Gastrocnemius medialis (tissue), 4 donors: ENCODE data around the gene MTCL1. TPM values are rescaled to one million over a fixed set of nuclear protein-coding genes. Genes with fewer than 3 reads are reported as not detected.

Source experiments
- ATAC-seq, 2 donors: fragments of 150-250 bp; one replicate each; pipeline ENCODE4 v1.9.1; 2016
- DNase-seq, 2 donors: peaks; one replicate each; pipeline ENCODE4 v3.0.0-alpha.2; 2019
- H3K27ac ChIP-seq, 4 donors: fragments of 200-600 bp; sonication (generic); 1 replicate in 1 of 4; 2 replicates in 3 of 4; pipeline ENCODE4 v1.5.1; 2016 to 2018; ENCODE audit warnings: mild to moderate bottlenecking in 2 of 4, moderate library complexity in 1 of 4
- H3K27me3 ChIP-seq, 3 donors: fragments of 200-600 bp; sonication (generic) in 2 of 3; 1 replicate in 1 of 3; 2 replicates in 2 of 3; pipeline versions ENCODE4 v1.5.1 to v1.6.0; 2016 to 2019; ENCODE audit warnings: mild to moderate bottlenecking in 1 of 3, moderate library complexity in 1 of 3
- H3K36me3 ChIP-seq, 2 donors: fragments of 200-600 bp; sonication (generic) in 1 of 2; one replicate each; pipeline ENCODE4 v1.5.1; 2017 to 2018
- H3K4me1 ChIP-seq, 2 donors: fragments of 200-600 bp; sonication (generic) in 1 of 2; one replicate each; pipeline ENCODE4 v1.5.1; 2016 to 2017; ENCODE audit warnings: mild to moderate bottlenecking in 2 of 2
- H3K4me3 ChIP-seq, 4 donors: fragments of 200-600 bp; sonication (generic) in 3 of 4; 1 replicate in 1 of 4; 2 replicates in 3 of 4; pipeline ENCODE4 v1.5.1; 2016 to 2019; ENCODE audit warnings: mild to moderate bottlenecking in 2 of 4
- H3K9me3 ChIP-seq, 3 donors: fragments of 200-600 bp; sonication (generic) in 2 of 3; 1 replicate in 1 of 3; 2 replicates in 2 of 3; pipeline ENCODE4 v1.5.1; 2016 to 2019
- POLR2A ChIP-seq, 2 donors: fragments of 450-650 bp; IDR thresholded peaks; one replicate each; pipeline ENCODE4 v1.6.1; 2017; ENCODE audit warnings: antibody characterized with exemption in 2 of 2, mild to moderate bottlenecking in 2 of 2, moderate library complexity in 2 of 2
- in situ Hi-C, 4 donors: fragments of 200-750 bp; cut with MboI; loops; one replicate each; pipeline versions ENCODE4 v1.15.0 to v1.8.0; 2017; ENCODE audit warnings: low sequenced_read_pairs in 4 of 4
- intact Hi-C: fragments of 100-400 bp; cut with DNase I; formaldehyde crosslinking; loops from one replicate; pipeline ENCODE4 v1.15.1; 2023; ENCODE audit warnings: low total_unique reads
- total RNA-seq, 4 donors: library from RNA; depleted of rRNA; stranded (reverse); fragments of >200 nt; gene quantifications; one replicate each; pipeline versions ENCODE4 v1.1.0 to v1.2.3, GENCODE V29; 2016
- TF ChIP-seq, protein P1 (sequence below), 5 experiments: fragments of 450-650 bp in 3 of 5; fragments of 200-600 bp in 2 of 5; sonication (generic) in 2 of 5; IDR thresholded peaks in 4 of 5; conservative IDR thresholded peaks in 1 of 5; 1 replicate in 4 of 5; 2 replicates in 1 of 5; pipeline ENCODE4 v1.5.1; 2016 to 2019; ENCODE audit warnings: antibody characterized with exemption in 5 of 5, mild to moderate bottlenecking in 3 of 5, moderate library complexity in 3 of 5

Gene MTCL1
- total RNA-seq, 4 donors from 2014 or later, result 2.0 to 8.6 (median 3.5) TPM

DNA sequence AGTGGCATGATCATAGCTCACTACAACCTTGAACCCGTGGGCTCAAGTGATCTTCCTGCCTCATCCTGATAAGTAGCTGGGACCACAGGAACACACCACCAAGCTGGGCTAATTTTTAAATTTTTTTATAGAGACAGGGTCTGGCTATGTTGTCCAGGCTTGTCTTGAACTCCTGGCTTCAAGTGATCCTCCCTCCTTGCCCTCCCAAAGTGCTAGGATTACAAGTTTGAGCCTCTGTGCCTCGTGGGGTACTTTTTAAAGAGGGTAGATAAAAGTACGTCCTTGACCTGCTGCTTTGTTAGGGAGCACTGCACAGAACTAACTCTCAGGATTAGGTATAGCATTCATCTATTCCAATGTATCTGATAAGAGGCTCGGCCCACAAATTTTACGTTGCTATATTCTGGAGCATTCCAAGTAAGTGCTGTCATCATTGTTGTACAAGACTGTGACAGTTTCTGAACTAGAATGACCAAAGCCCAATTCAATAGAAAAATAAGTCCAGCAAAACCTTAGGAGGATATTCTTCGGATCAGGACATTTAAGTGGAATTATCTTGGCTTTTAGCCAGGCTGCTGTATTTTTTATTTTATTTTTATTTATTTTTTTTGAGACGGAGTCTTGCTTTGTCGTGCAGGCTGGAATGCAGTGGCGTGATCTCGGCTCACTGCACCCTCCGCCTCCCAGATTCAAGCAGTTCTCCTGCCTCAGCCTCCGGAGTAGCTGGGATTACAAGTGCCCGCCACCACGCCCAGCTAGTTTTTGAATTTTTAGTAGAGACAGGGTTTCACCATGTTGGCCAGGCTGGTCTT, 4.1 kb downstream of the MTCL1 start:
- in situ Hi-C loops (no loop called here), intact Hi-C loops (loop anchor here (5.0 kb wide), 1 partner anchor 428 kb away; the partner anchor contains the start of gene ANKRD12)
- H3K27ac ChIP-seq, result no peak overlapping the region
- DNase-seq, result no peak
- peaks cover 8 to 9% of the 10 kb centered on the region in 2 donors for H3K4me1 ChIP-seq
- no peaks in the 10 kb centered on the region for H3K36me3 ChIP-seq
- no peak overlapping the region for H3K4me3 ChIP-seq
- no peaks in the 10 kb centered on the region for H3K27me3 ChIP-seq
- no peak for TF ChIP-seq POLR2A (IDR thresholded peaks at IDR 0.05)
- TF ChIP-seq, protein P1, sequence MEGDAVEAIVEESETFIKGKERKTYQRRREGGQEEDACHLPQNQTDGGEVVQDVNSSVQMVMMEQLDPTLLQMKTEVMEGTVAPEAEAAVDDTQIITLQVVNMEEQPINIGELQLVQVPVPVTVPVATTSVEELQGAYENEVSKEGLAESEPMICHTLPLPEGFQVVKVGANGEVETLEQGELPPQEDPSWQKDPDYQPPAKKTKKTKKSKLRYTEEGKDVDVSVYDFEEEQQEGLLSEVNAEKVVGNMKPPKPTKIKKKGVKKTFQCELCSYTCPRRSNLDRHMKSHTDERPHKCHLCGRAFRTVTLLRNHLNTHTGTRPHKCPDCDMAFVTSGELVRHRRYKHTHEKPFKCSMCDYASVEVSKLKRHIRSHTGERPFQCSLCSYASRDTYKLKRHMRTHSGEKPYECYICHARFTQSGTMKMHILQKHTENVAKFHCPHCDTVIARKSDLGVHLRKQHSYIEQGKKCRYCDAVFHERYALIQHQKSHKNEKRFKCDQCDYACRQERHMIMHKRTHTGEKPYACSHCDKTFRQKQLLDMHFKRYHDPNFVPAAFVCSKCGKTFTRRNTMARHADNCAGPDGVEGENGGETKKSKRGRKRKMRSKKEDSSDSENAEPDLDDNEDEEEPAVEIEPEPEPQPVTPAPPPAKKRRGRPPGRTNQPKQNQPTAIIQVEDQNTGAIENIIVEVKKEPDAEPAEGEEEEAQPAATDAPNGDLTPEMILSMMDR (IDR thresholded peaks at IDR 0.05 in 4 of 5, conservative IDR thresholded peaks at IDR 0.05 in 1 of 5), result no peak
- H3K9me3 ChIP-seq, result no peaks in the 10 kb centered on the region
- no peak for ATAC-seq

DNA sequence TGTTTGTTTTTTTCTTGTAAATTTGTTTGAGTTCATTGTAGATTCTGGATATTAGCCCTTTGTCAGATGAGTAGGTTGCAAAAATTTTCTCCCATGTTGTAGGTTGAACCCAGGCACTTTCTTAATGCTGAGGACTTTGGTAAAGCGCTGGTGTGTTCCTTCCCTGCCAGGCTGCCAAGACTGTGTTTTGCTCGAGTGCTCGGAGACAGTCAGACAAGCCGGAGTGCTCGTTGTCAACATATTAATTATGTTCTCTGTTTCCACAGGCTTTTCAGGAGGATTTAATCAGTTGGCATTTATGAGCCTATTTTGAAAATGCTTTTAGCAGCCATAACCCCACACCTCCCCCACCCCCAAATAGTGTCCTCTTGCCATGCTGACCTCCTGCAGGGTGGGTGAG, 6.4 kb downstream of the MTCL1 start:
- no peak overlapping the region for H3K4me3 ChIP-seq
- no peak overlapping the region for H3K27ac ChIP-seq
- DNase-seq (no peak), ATAC-seq (no peak)
- in situ Hi-C loops, result no loop called here
- H3K9me3 ChIP-seq, result no peaks in the 10 kb centered on the region
- H3K4me1 ChIP-seq, result peaks cover 4 to 6% of the 10 kb centered on the region in 2 donors
- no peak for TF ChIP-seq POLR2A (IDR thresholded peaks at IDR 0.05)
- TF ChIP-seq, protein P1 (IDR thresholded peaks at IDR 0.05 in 4 of 5, conservative IDR thresholded peaks at IDR 0.05 in 1 of 5), result no peak
- intact Hi-C loops, result no loop called here
- H3K27me3 ChIP-seq, result no peaks in the 10 kb centered on the region
- H3K36me3 ChIP-seq, result no peaks in the 10 kb centered on the region

DNA sequence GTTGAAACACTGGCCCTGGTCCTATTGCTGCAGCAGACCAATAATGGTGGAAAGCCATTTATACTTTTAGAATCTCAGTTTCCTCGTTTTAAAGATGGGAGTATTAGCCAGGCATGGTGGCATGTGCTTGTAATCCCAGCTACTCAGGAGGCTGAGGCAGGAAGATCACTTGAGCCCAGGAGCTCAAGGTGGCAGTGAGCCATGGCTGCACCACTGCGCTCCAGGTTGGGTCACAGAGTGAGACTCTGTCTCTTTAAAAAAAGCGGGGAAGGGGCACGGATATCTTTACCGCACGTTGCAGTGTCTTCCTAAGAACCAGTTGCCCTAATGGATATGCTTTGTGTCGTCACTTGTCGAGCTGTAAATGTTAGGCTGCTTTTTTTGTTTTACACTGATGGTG, 8.3 kb downstream of the MTCL1 start:
- in situ Hi-C loops (no loop called here), intact Hi-C loops (no loop called here)
- ATAC-seq (no peak), DNase-seq (no peak)
- no peaks in the 10 kb centered on the region for H3K36me3 ChIP-seq
- no peaks in the 10 kb centered on the region for H3K4me1 ChIP-seq
- no peak overlapping the region for H3K27ac ChIP-seq
- no peaks in the 10 kb centered on the region for H3K9me3 ChIP-seq
- no peaks in the 10 kb centered on the region for H3K27me3 ChIP-seq
- TF ChIP-seq POLR2A (IDR thresholded peaks at IDR 0.05), result no peak
- TF ChIP-seq, protein P1 (IDR thresholded peaks at IDR 0.05 in 4 of 5, conservative IDR thresholded peaks at IDR 0.05 in 1 of 5), result no peak
- no peak overlapping the region for H3K4me3 ChIP-seq

DNA sequence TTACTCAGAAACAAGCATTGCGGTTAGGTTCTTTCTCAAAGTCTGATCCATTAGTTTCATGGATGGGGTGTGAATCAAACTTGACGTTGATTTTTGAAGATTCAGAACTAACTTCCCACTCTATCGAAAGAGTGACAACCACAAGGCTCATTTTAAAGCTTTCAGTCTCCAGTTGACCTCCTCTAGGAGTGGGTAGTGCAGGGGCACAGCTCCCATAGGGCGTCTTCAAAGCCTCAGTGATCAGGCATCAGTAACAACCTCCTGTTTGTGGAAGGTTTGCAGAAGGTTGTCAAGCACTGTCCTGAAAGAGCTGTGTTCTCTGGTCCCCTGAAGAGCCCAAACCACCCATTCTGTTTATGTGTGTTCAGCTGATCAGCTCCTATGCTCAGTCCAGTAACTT, 10.2 kb downstream of the MTCL1 start:
- in situ Hi-C loops, result no loop called here
- H3K27me3 ChIP-seq, result no peaks in the 10 kb centered on the region
- ATAC-seq, result no peak

More for the DNA sequence above, 10.2 kb downstream of the MTCL1 start:
- Histone ChIP-seq H3K9me3 (no peaks in the 10 kb centered on the region), H3K27ac (no peak overlapping the region), H3K4me1 (no peaks in the 10 kb centered on the region), H3K4me3 (no peak overlapping the region), H3K36me3 (no peaks in the 10 kb centered on the region)
- intact Hi-C loops, result no loop called here
- TF ChIP-seq, protein P1 (IDR thresholded peaks at IDR 0.05 in 4 of 5, conservative IDR thresholded peaks at IDR 0.05 in 1 of 5), result no peak
- no peak for TF ChIP-seq POLR2A (IDR thresholded peaks at IDR 0.05)
- no peak for DNase-seq
